HG02870 (cell line): Measurements from ENCODE around the gene PSD2.

Experiments used
- ATAC-seq: cut with Tn5 transposase; IDR thresholded peaks from one replicate; pipeline ENCODE4 v1.9.1; 2021; ENCODE audit warnings: mild to moderate bottlenecking, moderate library complexity; ENCODE audit not compliant: unreplicated experiment

Gene PSD2

GRCh38 chr5:139763280-139763929 lies 32.2 kb upstream of the PSD2 start:
- ATAC-seq = no peak

GRCh38 chr5:139763930-139764791 lies 31.4 kb upstream of the PSD2 start:
- ATAC-seq = no peak

- ATAC-seq = no peak
These were observed 30.7 kb upstream of the PSD2 start for GRCh38 chr5:139764886-139765408.

GRCh38 chr5:139765409-139766217 lies 30.0 kb upstream of the PSD2 start:
- peak; percentile 75 for ATAC-seq

GRCh38 chr5:139767960-139768359 lies 27.6 kb upstream of the PSD2 start:
- no peak for ATAC-seq

- ATAC-seq = no peak
These were observed 26.7 kb upstream of the PSD2 start for GRCh38 chr5:139768807-139769465.

- ATAC-seq = no peak
These were observed 26.1 kb upstream of the PSD2 start for GRCh38 chr5:139769477-139769876.

- no peak for ATAC-seq
These were observed 24.9 kb upstream of the PSD2 start for GRCh38 chr5:139770722-139771121.

- no peak for ATAC-seq
These were observed 23.4 kb upstream of the PSD2 start for GRCh38 chr5:139772089-139772791.

GRCh38 chr5:139772927-139773690 lies 22.5 kb upstream of the PSD2 start:
- no peak for ATAC-seq

GRCh38 chr5:139774980-139775661 lies 20.5 kb upstream of the PSD2 start:
- peak; percentile 65 for ATAC-seq

GRCh38 chr5:139775872-139776271 lies 19.7 kb upstream of the PSD2 start:
- no peak for ATAC-seq

- no peak for ATAC-seq
These were observed 18.7 kb upstream of the PSD2 start for GRCh38 chr5:139776861-139777260.

GRCh38 chr5:139783436-139783965 lies 12.1 kb upstream of the PSD2 start:
- no peak for ATAC-seq

- ATAC-seq = no peak
These were observed 11.1 kb upstream of the PSD2 start for GRCh38 chr5:139784488-139784887.

- ATAC-seq = no peak
These were observed 8.4 kb upstream of the PSD2 start for GRCh38 chr5:139787257-139787567.

- peak; percentile 60 for ATAC-seq
These were observed 7.9 kb upstream of the PSD2 start for GRCh38 chr5:139787568-139788293.

GRCh38 chr5:139788294-139788910 lies 7.2 kb upstream of the PSD2 start:
- ATAC-seq = no peak
